Loucy (cell line): ENCODE data around the gene CASKIN2.

Experiments
- H2AFZ ChIP-seq: fragments of 200-600 bp; sonication (generic); 2 replicates; pipeline ENCODE4 v1.6.0; 2016; ENCODE audit warnings: antibody characterized with exemption, mild to moderate bottlenecking, low read length, moderate library complexity
- H3F3A ChIP-seq: fragments of 200-600 bp; 2 replicates; pipeline ENCODE4 v1.6.0; 2016; ENCODE audit warnings: antibody characterized with exemption, low read depth, mild to moderate bottlenecking
- H3K27me3 ChIP-seq: fragments of 200-600 bp; sonication (generic); 2 replicates; pipeline ENCODE4 v1.6.1; 2014; ENCODE audit warnings: low read length, mild to moderate bottlenecking; ENCODE audit not compliant: insufficient read depth, poor library complexity, severe bottlenecking
- H3K36me3 ChIP-seq: fragments of 200-600 bp; sonication (generic); 2 replicates; pipeline ENCODE4 v1.6.1; 2016; ENCODE audit warnings: low read length; ENCODE audit not compliant: insufficient read depth
- H3K4me1 ChIP-seq: fragments of 200-600 bp; sonication (generic); 2 replicates; pipeline ENCODE4 v1.5.1; 2014; ENCODE audit warnings: low read length, mild to moderate bottlenecking; ENCODE audit not compliant: insufficient read depth, poor library complexity, severe bottlenecking
- H3K4me2 ChIP-seq: fragments of 200-600 bp; sonication (generic); 2 replicates; pipeline ENCODE4 v1.6.0; 2014; ENCODE audit warnings: antibody characterized with exemption, low read length, low read depth, mild to moderate bottlenecking; ENCODE audit not compliant: poor library complexity, severe bottlenecking
- H3K4me3 ChIP-seq: fragments of 200-600 bp; sonication (generic); 2 replicates; pipeline ENCODE4 v1.5.1; 2014; ENCODE audit warnings: low read length, mild to moderate bottlenecking, mixed read lengths; ENCODE audit not compliant: poor library complexity, severe bottlenecking
- H3K79me2 ChIP-seq: fragments of 200-600 bp; sonication (generic); 2 replicates; pipeline ENCODE4 v1.6.1; 2014; ENCODE audit warnings: low read length; ENCODE audit not compliant: insufficient read depth
- H3K9ac ChIP-seq: fragments of 200-600 bp; sonication (generic); 2 replicates; pipeline ENCODE4 v1.6.0; 2014; ENCODE audit warnings: mild to moderate bottlenecking, low read depth, low read length, moderate library complexity; ENCODE audit not compliant: poor library complexity, severe bottlenecking
- H3K9me2 ChIP-seq: fragments of 200-600 bp; sonication (generic); replicated peaks from 2 replicates; pipeline ENCODE4 v1.6.1; 2016; ENCODE audit warnings: low read depth, low read length, mixed read lengths
- H3K9me3 ChIP-seq: fragments of 200-600 bp; sonication (generic); 2 replicates; pipeline ENCODE4 v1.6.1; 2014; ENCODE audit warnings: mild to moderate bottlenecking, antibody characterized with exemption, low read length, low read depth; ENCODE audit not compliant: insufficient read depth
- H4K20me1 ChIP-seq: fragments of 200-600 bp; sonication (generic); 2 replicates; pipeline ENCODE4 v1.6.0; 2014; ENCODE audit warnings: antibody characterized with exemption, low read length, mild to moderate bottlenecking; ENCODE audit not compliant: insufficient read depth, poor library complexity, severe bottlenecking
- CTCF ChIP-seq: fragments of 200-600 bp; sonication (generic); conservative IDR thresholded peaks from 2 replicates; pipeline ENCODE4 v1.5.1; 2014; ENCODE audit warnings: mild to moderate bottlenecking, antibody characterized with exemption, low read length
- EZH2phosphoT487 ChIP-seq: fragments of 200-600 bp; IDR thresholded peaks from 2 replicates; pipeline ENCODE4 v1.6.1; 2018; ENCODE audit warnings: antibody characterized with exemption, mild to moderate bottlenecking, moderate library complexity, borderline replicate concordance

The CASKIN2 gene

DNA sequence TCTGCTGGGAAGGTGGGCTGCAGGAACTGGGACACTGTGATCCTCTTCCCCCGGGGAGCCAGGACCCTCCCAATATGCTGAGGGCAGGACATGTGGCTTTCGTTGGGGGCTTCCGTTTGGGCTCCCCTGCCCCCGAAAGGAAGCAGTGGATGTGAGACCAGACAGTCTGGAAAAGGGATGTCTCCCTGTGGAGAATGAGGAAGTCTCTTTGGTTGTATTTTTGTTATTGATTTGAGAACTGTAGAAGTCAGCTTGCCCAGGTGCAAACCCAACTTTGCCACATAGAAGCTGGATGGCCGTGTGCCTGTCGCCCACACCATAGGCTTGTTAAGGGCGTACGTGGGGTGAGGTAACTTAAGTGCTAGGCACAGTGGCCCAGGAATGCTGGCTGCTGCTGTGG is 28.9 kb upstream of the CASKIN2 start:
- Histone ChIP-seq H3K9me3 (no peaks in the 10 kb centered on the region), H3K36me3 (no peaks in the 10 kb centered on the region), H3K79me2 (no peaks in the 10 kb centered on the region), H3K27me3 (no peaks in the 10 kb centered on the region), H3K4me1 (no peaks in the 10 kb centered on the region), H3K4me2 (no peak overlapping the region), H2AFZ (no peak overlapping the region), H3K9ac (no peak overlapping the region), H3K9me2 (no peaks in the 10 kb centered on the region), H4K20me1 (no peaks in the 10 kb centered on the region), H3F3A (no peaks in the 10 kb centered on the region), H3K4me3 (no peak overlapping the region)
- TF ChIP-seq CTCF (no peak), EZH2phosphoT487 (no peak)

- H3K9ac ChIP-seq, result no peak overlapping the region
- no peaks in the 10 kb centered on the region for H3K9me3 ChIP-seq
- H4K20me1 ChIP-seq, result no peaks in the 10 kb centered on the region
These were observed 27.5 kb upstream of the CASKIN2 start for GRCh38 chr17:75542728-75543336.

GRCh38 chr17:75542229-75542628 is 26.9 kb upstream of the CASKIN2 start:
- no peaks in the 10 kb centered on the region for H3F3A ChIP-seq
- H3K79me2 ChIP-seq, result no peaks in the 10 kb centered on the region
- no peaks in the 10 kb centered on the region for H3K9me2 ChIP-seq
- no peaks in the 10 kb centered on the region for H3K9me3 ChIP-seq
- H3K4me3 ChIP-seq, result no peak overlapping the region
- H3K27me3 ChIP-seq, result no peaks in the 10 kb centered on the region
- no peaks in the 10 kb centered on the region for H3K36me3 ChIP-seq
- H3K4me1 ChIP-seq, result no peaks in the 10 kb centered on the region
- no peak overlapping the region for H3K9ac ChIP-seq
- no peak overlapping the region for H3K4me2 ChIP-seq
- TF ChIP-seq EZH2phosphoT487 (no peak), CTCF (no peak)
- H2AFZ ChIP-seq, result no peak overlapping the region
- H4K20me1 ChIP-seq, result no peaks in the 10 kb centered on the region

More at GRCh38 chr17:75542728-75543336, 27.5 kb upstream of the CASKIN2 start:
- H3K4me1 ChIP-seq, result no peaks in the 10 kb centered on the region
- H3K4me3 ChIP-seq, result no peak overlapping the region
- no peaks in the 10 kb centered on the region for H3K27me3 ChIP-seq
- H3K9me2 ChIP-seq, result no peaks in the 10 kb centered on the region
- no peak overlapping the region for H3K4me2 ChIP-seq
- no peaks in the 10 kb centered on the region for H3K36me3 ChIP-seq
- no peaks in the 10 kb centered on the region for H3F3A ChIP-seq
- no peak overlapping the region for H2AFZ ChIP-seq
- H3K79me2 ChIP-seq, result no peaks in the 10 kb centered on the region
- TF ChIP-seq CTCF (no peak), EZH2phosphoT487 (no peak)
